GM23338 (cell line): Measurements from ENCODE around the gene CGNL1. TPM values are rescaled to one million over a fixed set of nuclear protein-coding genes. Genes with fewer than 3 reads are reported as not detected.

Source experiments
- ATAC-seq: fragments of 200-7000 bp; cut with Tn5 transposase; 3 replicates; pipeline ENCODE4 v1.9.1; 2020
- DNase-seq: peaks from one replicate; pipeline ENCODE4 v3.0.0-alpha.2; 2015; ENCODE audit warnings: low spot score
- H2AFZ ChIP-seq: fragments of 200-600 bp; sonication (generic); 2 replicates; pipeline ENCODE4 v1.8.0; 2016; ENCODE audit warnings: antibody characterized with exemption, mild to moderate bottlenecking, moderate library complexity
- H3F3A ChIP-seq: fragments of 200-600 bp; sonication (generic); replicated peaks from 2 replicates; pipeline ENCODE4 v1.8.0; 2017; ENCODE audit warnings: antibody characterized with exemption, mixed run types, low read depth
- H3K27ac ChIP-seq: fragments of 200-600 bp; sonication (generic); 2 replicates; pipeline ENCODE4 v1.6.1; 2016; ENCODE audit warnings: low read depth
- H3K27me3 ChIP-seq: fragments of 200-600 bp; sonication (generic); 2 replicates; pipeline ENCODE4 v1.8.0; 2016; ENCODE audit warnings: mild to moderate bottlenecking, mixed run types, moderate library complexity; ENCODE audit not compliant: insufficient read depth
- H3K36me3 ChIP-seq: fragments of 200-600 bp; sonication (generic); 2 replicates; pipeline ENCODE4 v1.8.0; 2016; ENCODE audit warnings: mild to moderate bottlenecking; ENCODE audit not compliant: insufficient read depth
- H3K4me1 ChIP-seq: fragments of 200-600 bp; sonication (generic); 2 replicates; pipeline ENCODE4 v1.8.0; 2016; ENCODE audit warnings: mild to moderate bottlenecking, moderate library complexity; ENCODE audit not compliant: insufficient read depth
- H3K4me2 ChIP-seq: fragments of 200-600 bp; sonication (generic); 2 replicates; pipeline ENCODE4 v1.7.1; 2017; ENCODE audit warnings: mixed run types
- H3K4me3 ChIP-seq: fragments of 200-600 bp; sonication (generic); 2 replicates; pipeline ENCODE4 v1.6.1; 2016; ENCODE audit warnings: mixed run types
- H3K79me2 ChIP-seq: fragments of 200-600 bp; sonication (generic); replicated peaks from 2 replicates; pipeline ENCODE4 v1.8.0; 2017; ENCODE audit warnings: mild to moderate bottlenecking; ENCODE audit not compliant: insufficient read depth
- H3K9me2 ChIP-seq: fragments of 200-600 bp; sonication (generic); 2 replicates; pipeline ENCODE4 v1.8.0; 2017; ENCODE audit not compliant: insufficient read depth
- H4K20me1 ChIP-seq: fragments of 200-600 bp; sonication (generic); replicated peaks from 2 replicates; pipeline ENCODE4 v1.8.0; 2017; ENCODE audit warnings: mild to moderate bottlenecking; ENCODE audit not compliant: insufficient read depth
- H3K27ac Mint-ChIP-seq: 2 replicates; pipeline ENCODE4 v1.8.0; 2020; ENCODE audit warnings: inconsistent platforms, mild to moderate bottlenecking, moderate library complexity, mixed read lengths
- H3K27me3 Mint-ChIP-seq: 3 replicates; pipeline ENCODE4 v1.8.0; 2022; ENCODE audit warnings: low read depth, mild to moderate bottlenecking, moderate library complexity, mixed read lengths, inconsistent platforms; ENCODE audit not compliant: insufficient read depth, poor library complexity
- H3K36me3 Mint-ChIP-seq: 3 replicates; pipeline ENCODE4 v1.8.0; 2021; ENCODE audit warnings: low read depth, mild to moderate bottlenecking, inconsistent platforms, moderate library complexity, mixed read lengths
- H3K4me1 Mint-ChIP-seq: 3 replicates; pipeline ENCODE4 v1.8.0; 2020; ENCODE audit warnings: mild to moderate bottlenecking, inconsistent platforms, mixed read lengths
- H3K4me3 Mint-ChIP-seq: 3 replicates; pipeline ENCODE4 v1.8.0; 2021; ENCODE audit warnings: moderate library complexity, mild to moderate bottlenecking, inconsistent platforms, mixed read lengths
- H3K9me3 Mint-ChIP-seq: 3 replicates; pipeline ENCODE4 v1.8.0; 2020; ENCODE audit warnings: moderate library complexity, mild to moderate bottlenecking, inconsistent platforms, mixed read lengths
- CREB1 ChIP-seq: fragments of 250-450 bp; sonication (Bioruptor Pico); IDR thresholded peaks from 2 replicates; pipeline ENCODE4 v1.5.0; 2020; ENCODE audit warnings: low read depth, mild to moderate bottlenecking, moderate library complexity
- CTCF ChIP-seq, 2 experiments: fragments of 200-600 bp in 1 of 2; sonication (generic) in 1 of 2; conservative IDR thresholded peaks; 2 replicates each; pipeline versions ENCODE4 v1.5.1 to v1.6.1; 2016 to 2017; ENCODE audit warnings: antibody characterized with exemption in 2 of 2, low read depth in 2 of 2, mild to moderate bottlenecking in 2 of 2, moderate library complexity in 1 of 2
- ETS1 ChIP-seq: IDR thresholded peaks from 2 replicates; pipeline ENCODE4 v1.6.1; 2016; ENCODE audit warnings: antibody characterized with exemption
- EZH2 ChIP-seq: fragments of 200-600 bp; sonication (generic); IDR thresholded peaks from one replicate; pipeline ENCODE4 v1.8.0; 2017; ENCODE audit warnings: antibody characterized with exemption, mild to moderate bottlenecking, low read depth; ENCODE audit not compliant: unreplicated experiment
- EZH2phosphoT487 ChIP-seq: fragments of 200-600 bp; sonication (generic); IDR thresholded peaks from one replicate; pipeline ENCODE4 v1.8.1; 2018; ENCODE audit warnings: antibody characterized with exemption; ENCODE audit not compliant: unreplicated experiment
- JUNB ChIP-seq: IDR thresholded peaks from one replicate; pipeline ENCODE4 v1.6.1; 2016; ENCODE audit warnings: antibody characterized with exemption; ENCODE audit not compliant: unreplicated experiment
- NANOG ChIP-seq: IDR thresholded peaks from 2 replicates; pipeline ENCODE4 v1.6.1; 2016; ENCODE audit warnings: antibody characterized with exemption, borderline replicate concordance
- POLR2AphosphoS5 ChIP-seq: IDR thresholded peaks from 2 replicates; pipeline ENCODE4 v1.6.1; 2016; ENCODE audit warnings: antibody characterized with exemption, low read depth
- REST ChIP-seq: IDR thresholded peaks from one replicate; pipeline ENCODE4 v1.6.1; 2018; ENCODE audit warnings: antibody characterized with exemption; ENCODE audit not compliant: unreplicated experiment
- STAT1 ChIP-seq: IDR thresholded peaks from one replicate; pipeline ENCODE4 v1.6.1; 2016; ENCODE audit warnings: antibody characterized with exemption; ENCODE audit not compliant: unreplicated experiment
- ZNF114 ChIP-seq: fragments of 250-450 bp; sonication (Bioruptor Pico); IDR thresholded peaks from 2 replicates; pipeline ENCODE4 v1.5.0; 2020; ENCODE audit warnings: mild to moderate bottlenecking, moderate library complexity
- ZNF331 ChIP-seq: fragments of 250-450 bp; sonication (Bioruptor Pico); IDR thresholded peaks from 2 replicates; pipeline ENCODE4 v1.5.0; 2020; ENCODE audit warnings: low read depth, mild to moderate bottlenecking, moderate library complexity
- ZNF462 ChIP-seq: fragments of 250-450 bp; sonication (Bioruptor Pico); IDR thresholded peaks from 2 replicates; pipeline ENCODE4 v1.5.0; 2020; ENCODE audit warnings: mild to moderate bottlenecking, moderate library complexity
- polyA plus RNA-seq: library from polyadenylated mRNA; unstranded; fragments of >200 nt; fragmentation: Nextera tagmentation; extraction: Ambion mirVana; gene quantifications from 2 replicates; pipeline ENCODE4 v1.2.1, GENCODE V29; 2016
- total RNA-seq: library from RNA; depleted of rRNA; stranded (reverse); fragments of >200 nt; shearing (Covaris generic); gene quantifications from 2 replicates; pipeline ENCODE4 v1.2.3, GENCODE V29; 2014

Gene CGNL1
- total and polyA plus RNA-seq, 2 experiments from 2014 or later: 20.0 to 57.8 TPM

- H3K79me2 ChIP-seq: no peaks in the 10 kb centered on the region
- H3K4me1 ChIP-seq: no peaks in the 10 kb centered on the region
- no peaks in the 10 kb centered on the region for H3K36me3 ChIP-seq
- no peaks in the 10 kb centered on the region for H4K20me1 ChIP-seq
- Mint-ChIP-seq H3K36me3 (no peaks in the 10 kb centered on the region), H3K9me3 (no peaks in the 10 kb centered on the region), H3K27me3 (peaks cover 12% of the 10 kb centered on the region), H3K4me3 (no peak overlapping the region), H3K27ac (no peak overlapping the region), H3K4me1 (peaks cover 24% of the 10 kb centered on the region)
- H3K4me2 ChIP-seq: no peak overlapping the region
- DNase-seq (no peak), ATAC-seq (peak; percentile 65)
- H3K4me3 ChIP-seq: no peak overlapping the region
- no peak overlapping the region for H2AFZ ChIP-seq
- H3F3A ChIP-seq: no peaks in the 10 kb centered on the region
- no peak overlapping the region for H3K27ac ChIP-seq
- no peaks in the 10 kb centered on the region for H3K9me2 ChIP-seq
- no peaks in the 10 kb centered on the region for H3K27me3 ChIP-seq
- TF ChIP-seq POLR2AphosphoS5 (no peak), ZNF331 (no peak), ZNF114 (no peak), EZH2 (no peak), JUNB (no peak), EZH2phosphoT487 (no peak), CREB1 (CRISPR knock-in tag) (no peak), CTCF (conservative IDR thresholded peaks at IDR 0.05; ENCODE audit: low read depth in 2 of 2) (no peak), ZNF462 (CRISPR knock-in tag) (no peak), NANOG (no peak), ETS1 (no peak), STAT1 (no peak), REST (no peak)
Measured at GRCh38 chr15:57334257-57334656, 42.0 kb upstream of the CGNL1 start.
